SKM-1 treated with dmso at 0.1 percent for 144 hours (cell line): ENCODE results near the gene SUGCT.

Experiments
- DNase-seq: peaks from one replicate; lab custom pipeline; 2025; ENCODE audit not compliant: unreplicated experiment; lab: John Stamatoyannopoulos, UW

SUGCT gene

DNA sequence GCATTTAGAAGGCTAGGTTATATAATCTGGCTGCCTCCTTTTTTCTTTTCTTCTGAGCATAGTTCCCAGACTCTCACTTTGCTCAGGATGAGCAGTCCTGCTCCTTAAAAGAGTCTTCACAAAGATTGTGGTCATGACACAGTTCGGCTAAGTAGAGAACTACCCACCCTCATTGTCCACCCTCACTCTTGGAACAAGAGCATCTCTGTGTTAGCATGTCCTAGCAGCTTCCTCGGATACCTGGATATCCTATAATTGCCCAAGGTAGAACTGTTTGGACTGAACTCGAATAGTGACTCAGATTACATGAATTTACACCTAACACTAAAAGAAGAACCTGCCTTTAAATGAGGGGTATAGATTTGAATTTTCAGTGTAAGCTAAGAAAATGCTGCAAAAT lies 572.0 kb downstream of the SUGCT start:
- no peak for DNase-seq

GRCh38 chr7:40709062-40709964 lies 574.5 kb downstream of the SUGCT start:
- no peak for DNase-seq

DNA sequence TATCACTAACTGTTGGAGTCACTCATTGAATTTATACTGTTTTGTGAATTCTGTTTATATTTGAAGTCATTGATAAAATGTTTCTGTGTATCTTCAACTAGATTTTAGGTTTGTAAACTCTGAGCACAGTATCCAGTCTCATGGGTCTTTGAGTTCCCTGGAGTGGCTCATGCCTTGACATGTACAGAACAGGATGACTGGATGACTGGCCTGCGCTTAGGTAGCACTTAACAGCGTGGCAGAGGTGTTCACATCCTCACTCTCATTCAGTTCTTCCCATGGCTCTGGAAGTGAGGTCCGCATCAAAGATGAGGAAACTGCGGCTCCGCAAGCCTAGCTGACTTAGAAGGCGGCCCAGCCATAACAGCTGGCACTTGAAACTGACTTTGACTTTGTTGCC lies 576.9 kb downstream of the SUGCT start:
- no peak for DNase-seq

GRCh38 chr7:40714363-40715052 lies 579.7 kb downstream of the SUGCT start:
- no peak for DNase-seq

DNA sequence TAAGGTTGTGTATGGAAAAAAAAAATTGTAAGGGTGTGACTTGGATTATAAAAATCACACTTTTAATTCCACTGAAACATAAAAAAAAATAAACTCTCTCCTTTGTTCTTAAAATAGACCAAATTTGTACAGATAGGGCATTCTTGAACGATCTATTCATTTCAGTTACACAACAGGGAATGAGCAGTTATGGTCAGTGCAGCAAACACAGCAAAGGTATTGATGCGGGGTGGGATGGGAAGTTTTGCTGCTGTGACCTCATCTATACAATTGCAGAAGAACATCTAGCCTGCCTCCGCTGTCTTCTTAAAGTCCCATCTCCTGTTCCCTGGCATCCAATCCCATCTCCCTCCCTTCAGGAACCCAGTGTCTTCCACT lies 580.2 kb downstream of the SUGCT start:
- no peak for DNase-seq

DNA sequence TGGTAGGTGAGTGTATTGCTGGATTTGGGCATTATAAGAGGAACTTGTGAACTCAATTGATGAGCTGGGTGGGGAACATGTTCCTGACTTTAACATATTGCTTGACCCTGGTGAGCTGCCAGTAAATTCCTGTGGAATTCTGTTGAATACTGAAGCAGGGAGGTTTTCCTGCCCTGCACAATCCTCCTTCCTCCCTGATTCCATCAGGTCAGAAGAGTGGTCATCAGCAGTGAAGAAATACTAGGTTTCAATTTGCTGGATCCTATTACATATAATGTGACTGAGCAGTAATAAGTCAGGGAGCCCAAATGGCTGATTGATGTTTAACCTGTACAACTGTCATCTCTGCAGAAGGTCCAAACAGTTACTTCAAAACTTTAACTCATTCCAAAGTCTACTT lies 581.2 kb downstream of the SUGCT start:
- no peak for DNase-seq

- DNase-seq: peak; percentile 18
Observed at GRCh38 chr7:40717242-40717641, 582.4 kb downstream of the SUGCT start.

DNA sequence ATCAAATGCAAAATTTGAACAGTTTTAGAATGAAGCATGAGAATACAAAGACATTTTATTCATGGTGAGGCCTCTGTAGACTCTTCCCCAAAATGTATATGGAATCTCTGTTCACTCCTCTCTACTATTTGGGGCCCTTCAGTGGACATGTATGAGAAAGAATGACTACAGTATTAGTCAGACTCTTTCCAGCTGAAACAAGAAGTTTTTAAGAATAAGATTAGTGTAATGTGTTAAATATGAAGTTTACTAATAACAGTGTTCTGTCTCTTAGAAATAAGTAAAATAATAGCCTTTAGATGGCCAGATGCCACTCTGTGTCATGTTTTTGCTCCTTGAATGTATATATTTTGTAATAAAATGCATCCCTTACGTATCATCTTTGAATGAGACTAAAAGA lies 585.6 kb downstream of the SUGCT start:
- DNase-seq: no peak

DNA sequence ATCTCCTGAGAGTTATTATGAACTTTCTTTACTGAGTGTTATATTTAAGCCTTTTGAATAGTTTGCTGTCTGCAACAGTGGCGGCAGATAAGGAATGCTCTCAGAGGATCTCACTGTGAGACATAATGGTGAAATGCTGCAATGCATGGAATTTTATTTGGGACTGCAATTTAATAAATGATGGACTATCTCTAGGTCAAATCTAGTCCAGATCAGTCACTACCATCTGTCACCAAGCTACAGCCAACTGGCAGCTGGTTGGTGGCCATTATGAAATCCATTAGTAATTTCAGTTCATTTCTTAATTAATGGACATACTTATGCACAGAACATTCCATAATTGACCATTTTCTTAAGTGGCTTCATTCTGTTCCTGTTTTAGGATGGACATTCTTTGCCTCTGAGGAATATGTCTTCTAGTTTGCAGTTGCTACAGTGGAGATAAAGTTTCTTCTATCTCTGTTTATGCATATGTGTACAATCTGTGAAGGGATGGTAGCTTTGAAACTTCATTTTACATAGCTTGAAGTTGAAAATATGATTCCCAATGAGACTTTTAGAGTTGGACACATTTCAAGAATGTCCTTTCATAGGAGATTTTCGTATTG lies 586.6 kb downstream of the SUGCT start:
- no peak for DNase-seq

DNA sequence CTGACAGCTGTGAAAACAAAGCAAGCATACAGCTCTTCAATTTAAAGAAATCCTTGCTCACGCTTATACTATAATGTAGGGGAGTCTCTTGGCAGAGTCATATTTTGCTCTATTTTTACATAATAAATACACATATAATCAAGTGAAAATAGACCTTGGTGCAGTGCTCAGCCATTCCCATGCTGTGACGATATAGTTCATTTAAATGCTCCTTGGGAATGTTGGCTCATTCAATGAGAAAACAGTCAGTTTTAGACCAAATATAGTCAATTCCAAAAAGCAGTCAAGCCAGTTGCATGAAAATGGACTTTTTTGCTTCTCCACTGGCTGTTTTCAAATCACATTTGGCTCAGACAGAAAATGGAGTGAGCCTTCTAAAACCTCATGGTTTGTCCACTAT lies 587.4 kb downstream of the SUGCT start:
- no peak for DNase-seq

DNA sequence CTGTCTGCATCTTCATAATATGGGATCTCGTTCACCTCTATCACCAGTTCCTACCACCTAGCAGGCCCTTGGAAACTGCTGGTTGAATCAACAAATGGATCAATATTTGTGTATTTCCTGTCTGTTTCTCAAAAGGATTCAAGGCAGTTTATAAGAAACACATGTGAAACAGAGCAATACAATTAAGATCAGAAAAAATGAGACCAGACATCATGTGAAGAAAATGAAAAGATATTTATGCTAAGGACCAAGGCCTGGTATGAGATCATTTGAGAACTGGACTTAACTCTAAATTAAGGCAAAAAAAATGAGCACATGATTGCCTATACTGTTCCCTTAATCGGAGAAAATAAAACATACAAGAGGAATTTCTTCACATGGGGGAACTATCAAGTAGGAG lies 589.0 kb downstream of the SUGCT start:
- DNase-seq: no peak

GRCh38 chr7:40726559-40726958 lies 591.8 kb downstream of the SUGCT start:
- no peak for DNase-seq

- DNase-seq: no peak
Observed at GRCh38 chr7:40733114-40733513, 598.3 kb downstream of the SUGCT start.

- no peak for DNase-seq
Observed at GRCh38 chr7:40733578-40733977, 598.8 kb downstream of the SUGCT start.

DNA sequence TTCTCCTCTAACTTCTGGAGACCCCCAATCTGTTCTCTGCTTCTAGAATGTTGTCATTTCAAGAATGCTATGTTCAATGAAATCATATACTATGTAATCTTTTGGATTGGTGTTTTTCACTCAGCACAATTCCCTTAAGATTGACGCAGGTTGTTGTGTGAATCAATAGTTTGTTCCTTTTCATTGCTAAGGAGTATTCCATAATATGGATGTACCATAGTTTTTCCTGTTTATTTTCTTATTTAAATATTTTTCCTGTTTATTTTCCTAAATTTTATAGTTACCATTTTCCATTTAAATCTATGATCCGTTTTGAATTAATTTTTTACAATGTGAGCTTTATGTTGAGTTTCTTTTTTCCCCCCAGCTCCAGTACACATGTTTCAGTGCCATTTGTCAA lies 604.5 kb downstream of the SUGCT start:
- DNase-seq: no peak

DNA sequence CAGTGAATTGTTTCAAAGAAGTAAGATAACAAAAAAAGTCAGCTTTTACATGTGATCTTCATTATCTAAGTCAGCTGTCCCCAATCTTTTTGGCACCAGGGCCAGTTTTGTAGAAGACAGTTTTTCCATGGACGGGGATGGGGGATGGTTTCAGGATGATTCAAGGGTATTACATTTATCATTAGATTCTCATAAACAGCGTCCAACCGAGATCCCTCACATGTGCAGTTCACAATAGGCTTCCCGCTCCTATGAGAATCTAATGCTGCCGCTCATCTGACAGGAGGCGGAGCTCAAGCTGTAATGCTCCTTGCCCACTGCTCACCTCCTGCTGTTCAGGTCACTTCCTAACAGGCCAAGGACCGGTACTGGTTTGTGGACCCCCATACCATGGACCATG lies 607.5 kb downstream of the SUGCT start:
- DNase-seq: no peak

- no peak for DNase-seq
Observed at GRCh38 chr7:40746841-40747556, 612.2 kb downstream of the SUGCT start.

DNA sequence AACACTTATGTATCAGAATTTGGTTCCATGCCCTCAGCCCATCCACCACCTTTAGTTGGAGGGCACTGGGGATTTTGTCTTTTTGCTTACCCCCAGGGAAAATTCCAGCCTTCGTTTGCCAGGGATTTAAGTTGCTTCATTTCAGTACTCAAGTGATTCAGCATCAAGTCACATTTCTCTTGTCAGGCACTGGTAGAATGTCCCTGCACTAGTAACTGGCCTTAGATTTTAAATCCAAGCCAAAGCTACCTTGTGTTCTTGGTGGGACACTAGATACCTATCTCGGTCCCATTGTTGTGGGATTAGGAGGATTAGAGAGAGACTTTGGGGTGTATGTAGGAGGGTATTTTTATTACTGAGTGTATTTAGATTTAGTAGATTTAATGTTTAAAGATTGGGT lies 613.1 kb downstream of the SUGCT start:
- DNase-seq: no peak

GRCh38 chr7:40749877-40750276 lies 615.1 kb downstream of the SUGCT start:
- no peak for DNase-seq

- no peak for DNase-seq
Observed at GRCh38 chr7:40753455-40753854, 618.6 kb downstream of the SUGCT start.

GRCh38 chr7:40755438-40755837 lies 620.6 kb downstream of the SUGCT start:
- no peak for DNase-seq
